ENCODE measurements around the gene GNG5.
"Not testable (repeated sequence)": the region's sequence is repeated elsewhere in the genome, so short reads cannot be mapped to it uniquely, and the experiment has no call there.

Gene GNG5

DNA sequence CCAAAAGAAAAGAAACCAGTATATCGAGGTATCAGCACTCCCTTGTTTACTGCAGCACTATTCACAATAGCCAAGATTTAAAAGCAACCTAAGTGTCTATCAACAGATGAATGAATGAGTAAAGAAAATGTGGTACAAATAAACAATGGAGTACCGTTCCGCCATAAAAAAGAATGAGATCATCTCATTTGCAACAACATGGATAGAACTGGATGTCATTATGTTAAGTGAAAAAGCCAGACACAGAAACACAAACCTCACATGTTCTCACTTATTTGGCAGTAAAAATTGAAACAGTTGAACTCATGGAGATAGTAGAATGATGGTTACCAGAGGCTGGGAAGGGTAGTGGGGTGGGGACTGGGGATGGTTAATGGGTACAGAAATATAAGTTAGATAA lies 4.3 kb upstream of the GNG5 start:
- Histone ChIP-seq H3K4me2 (ENCODE audit: low read length) (no peak overlapping the region), H3K9me3 (ENCODE audit: insufficient read depth, low read length) (no peaks in the 10 kb centered on the region), H3K36me3 (replicated peaks; ENCODE audit: low read depth, low read length) (peaks cover 3% of the 10 kb centered on the region), H2AFZ (ENCODE audit: low read depth, low read length) (no peak overlapping the region), H3K79me2 (ENCODE audit: low read length) (peaks cover under 1% of the 10 kb centered on the region; the same call in 1 of the 2 replicates), H3K27ac (ENCODE audit: low read length) (no peak overlapping the region), H3K4me3 (ENCODE audit: low read length) (no peak overlapping the region), H3K27me3 (ENCODE audit: low read depth, low read length) (no peaks in the 10 kb centered on the region), H4K20me1 (ENCODE audit: insufficient read depth, low read length) (no peaks in the 10 kb centered on the region), H3K4me1 (ENCODE audit: low read length) (peaks cover 6% of the 10 kb centered on the region), H3K9ac (ENCODE audit: low read length) (no peak overlapping the region)
- no peak for TF ChIP-seq EZH2phosphoT487 (IDR thresholded peaks at IDR 0.05; ENCODE audit: low read depth)
- TF ChIP-seq, protein P1, sequence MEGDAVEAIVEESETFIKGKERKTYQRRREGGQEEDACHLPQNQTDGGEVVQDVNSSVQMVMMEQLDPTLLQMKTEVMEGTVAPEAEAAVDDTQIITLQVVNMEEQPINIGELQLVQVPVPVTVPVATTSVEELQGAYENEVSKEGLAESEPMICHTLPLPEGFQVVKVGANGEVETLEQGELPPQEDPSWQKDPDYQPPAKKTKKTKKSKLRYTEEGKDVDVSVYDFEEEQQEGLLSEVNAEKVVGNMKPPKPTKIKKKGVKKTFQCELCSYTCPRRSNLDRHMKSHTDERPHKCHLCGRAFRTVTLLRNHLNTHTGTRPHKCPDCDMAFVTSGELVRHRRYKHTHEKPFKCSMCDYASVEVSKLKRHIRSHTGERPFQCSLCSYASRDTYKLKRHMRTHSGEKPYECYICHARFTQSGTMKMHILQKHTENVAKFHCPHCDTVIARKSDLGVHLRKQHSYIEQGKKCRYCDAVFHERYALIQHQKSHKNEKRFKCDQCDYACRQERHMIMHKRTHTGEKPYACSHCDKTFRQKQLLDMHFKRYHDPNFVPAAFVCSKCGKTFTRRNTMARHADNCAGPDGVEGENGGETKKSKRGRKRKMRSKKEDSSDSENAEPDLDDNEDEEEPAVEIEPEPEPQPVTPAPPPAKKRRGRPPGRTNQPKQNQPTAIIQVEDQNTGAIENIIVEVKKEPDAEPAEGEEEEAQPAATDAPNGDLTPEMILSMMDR (IDR thresholded peaks at IDR 0.05; ENCODE audit: low read depth, low read length): no peak

DNA sequence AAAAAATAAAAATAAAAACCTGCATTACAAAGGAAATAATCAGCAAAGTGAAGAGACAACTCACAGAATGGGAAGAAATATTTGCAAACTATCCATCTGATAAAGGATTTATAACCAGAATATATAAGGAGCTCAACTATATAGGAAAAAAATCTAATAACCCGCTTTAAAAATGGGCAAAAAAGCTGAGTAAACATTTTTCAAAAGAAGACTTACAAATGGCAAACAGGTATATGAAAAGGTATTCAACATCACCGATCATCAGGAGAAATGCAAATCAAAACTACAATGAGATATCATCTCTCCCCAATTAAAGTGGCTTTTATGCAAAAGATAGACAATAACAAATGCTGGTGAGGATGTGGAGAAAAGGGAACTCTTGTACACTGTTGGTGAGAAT lies 3.8 kb upstream of the GNG5 start:
- no peak overlapping the region for H2AFZ ChIP-seq (ENCODE audit: low read depth, low read length)
- peaks cover 3% of the 10 kb centered on the region for H3K36me3 ChIP-seq (replicated peaks; ENCODE audit: low read depth, low read length)
- H3K79me2 ChIP-seq (ENCODE audit: low read length): peaks cover 6% of the 10 kb centered on the region
- H3K27me3 ChIP-seq (ENCODE audit: low read depth, low read length): no peaks in the 10 kb centered on the region
- no peaks in the 10 kb centered on the region for H4K20me1 ChIP-seq (ENCODE audit: insufficient read depth, low read length)
- TF ChIP-seq EZH2phosphoT487 (IDR thresholded peaks at IDR 0.05; ENCODE audit: low read depth): no peak
- TF ChIP-seq, protein P1 (IDR thresholded peaks at IDR 0.05; ENCODE audit: low read depth, low read length): no peak
- H3K9me3 ChIP-seq (ENCODE audit: insufficient read depth, low read length): no peaks in the 10 kb centered on the region
- H3K4me3 ChIP-seq (ENCODE audit: low read length): no peak overlapping the region
- peaks cover 6% of the 10 kb centered on the region for H3K4me1 ChIP-seq (ENCODE audit: low read length)
- H3K4me2 ChIP-seq (ENCODE audit: low read length): no peak overlapping the region
- H3K9ac ChIP-seq (ENCODE audit: low read length): no peak overlapping the region
- no peak overlapping the region for H3K27ac ChIP-seq (ENCODE audit: low read length)

DNA sequence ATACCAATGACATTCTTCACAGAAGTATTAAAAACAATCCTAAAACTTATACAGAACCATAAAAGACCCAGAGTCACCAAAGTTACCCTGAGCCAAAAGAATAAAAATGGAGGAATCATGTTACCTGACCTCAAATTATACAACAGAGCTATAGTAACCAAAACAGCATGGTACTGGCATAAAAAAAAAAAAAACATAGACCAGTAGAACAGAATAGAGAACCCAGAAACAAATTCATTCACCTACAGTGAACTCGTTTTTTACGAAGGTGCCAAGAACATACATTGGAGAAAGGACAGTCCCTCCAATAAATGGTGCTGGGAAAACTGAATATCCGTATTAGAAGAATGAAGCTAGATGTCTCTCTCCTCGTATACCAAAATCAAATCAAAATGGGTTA lies 2.6 kb upstream of the GNG5 start:
- Histone ChIP-seq H4K20me1 (ENCODE audit: insufficient read depth, low read length) (peaks cover 9% of the 10 kb centered on the region), H3K4me1 (ENCODE audit: low read length) (peaks cover 14% of the 10 kb centered on the region), H3K9ac (ENCODE audit: low read length) (no peak overlapping the region), H3K27me3 (ENCODE audit: low read depth, low read length) (no peaks in the 10 kb centered on the region), H3K27ac (ENCODE audit: low read length) (no peak overlapping the region), H3K36me3 (replicated peaks; ENCODE audit: low read depth, low read length) (peaks cover 3% of the 10 kb centered on the region), H3K9me3 (ENCODE audit: insufficient read depth, low read length) (no peaks in the 10 kb centered on the region), H3K4me2 (ENCODE audit: low read length) (no peak overlapping the region), H3K79me2 (ENCODE audit: low read length) (peaks cover 17% of the 10 kb centered on the region), H2AFZ (ENCODE audit: low read depth, low read length) (no peak overlapping the region), H3K4me3 (ENCODE audit: low read length) (no peak overlapping the region)
- TF ChIP-seq, protein P1 (IDR thresholded peaks at IDR 0.05; ENCODE audit: low read depth, low read length): no peak
- TF ChIP-seq EZH2phosphoT487 (IDR thresholded peaks at IDR 0.05; ENCODE audit: low read depth): no peak

DNA sequence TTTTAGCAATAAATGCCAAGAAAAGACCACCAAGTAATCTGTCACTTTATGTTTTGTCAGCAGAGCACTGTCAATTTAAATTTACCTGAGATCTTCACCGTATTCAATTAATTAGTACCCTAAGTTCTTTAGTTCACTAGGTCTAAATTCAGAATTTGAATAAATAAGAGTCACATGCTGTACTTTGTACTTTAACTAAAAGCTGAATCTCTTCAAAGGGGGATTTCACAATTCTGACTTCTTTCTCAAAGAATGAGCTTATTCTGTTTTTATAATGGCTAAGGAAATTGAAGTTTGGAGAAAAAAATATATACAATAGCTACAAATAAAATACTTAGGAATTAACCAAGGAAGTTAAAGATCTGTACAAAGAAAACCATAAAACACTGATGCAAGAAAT lies 2.1 kb upstream of the GNG5 start:
- Histone ChIP-seq H3K27me3 (ENCODE audit: low read depth, low read length) (no peaks in the 10 kb centered on the region), H4K20me1 (ENCODE audit: insufficient read depth, low read length) (peaks cover 14% of the 10 kb centered on the region), H3K4me3 (ENCODE audit: low read length) (no peak overlapping the region), H3K9me3 (ENCODE audit: insufficient read depth, low read length) (no peaks in the 10 kb centered on the region), H3K9ac (ENCODE audit: low read length) (no peak overlapping the region), H3K4me1 (ENCODE audit: low read length) (peaks cover 15% of the 10 kb centered on the region), H3K4me2 (ENCODE audit: low read length) (no peak overlapping the region), H3K27ac (ENCODE audit: low read length) (no peak overlapping the region), H3K36me3 (replicated peaks; ENCODE audit: low read depth, low read length) (peaks cover 3% of the 10 kb centered on the region), H2AFZ (ENCODE audit: low read depth, low read length) (no peak overlapping the region), H3K79me2 (ENCODE audit: low read length) (peaks cover 22% of the 10 kb centered on the region)
- TF ChIP-seq, protein P1 (IDR thresholded peaks at IDR 0.05; ENCODE audit: low read depth, low read length): no peak
- TF ChIP-seq EZH2phosphoT487 (IDR thresholded peaks at IDR 0.05; ENCODE audit: low read depth): no peak

DNA sequence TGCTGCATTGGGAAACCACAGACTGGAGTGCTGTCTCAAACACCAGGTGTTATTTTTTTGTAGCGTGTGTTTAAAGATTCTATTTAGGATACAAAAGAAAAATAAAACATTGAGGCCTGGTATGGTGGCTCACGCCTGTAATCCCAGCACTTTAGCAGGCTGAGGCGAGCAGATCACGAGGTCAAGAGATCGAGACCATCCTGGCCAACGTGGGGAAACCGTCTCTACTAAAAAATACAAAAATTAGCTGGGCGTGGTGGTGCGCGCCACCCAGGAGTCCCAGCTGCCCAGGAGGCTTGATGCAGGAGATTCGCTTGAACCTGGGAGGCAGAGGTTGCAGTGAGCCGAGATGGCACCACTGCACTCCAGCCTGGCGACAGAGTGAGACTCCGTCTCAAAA lies 1.5 kb upstream of the GNG5 start:
- not testable (repeated sequence) for H3K27me3 ChIP-seq (ENCODE audit: low read depth, low read length); H3K27ac ChIP-seq (ENCODE audit: low read length); H3K9me3 ChIP-seq (ENCODE audit: insufficient read depth, low read length); H3K9ac ChIP-seq (ENCODE audit: low read length); H3K4me3 ChIP-seq (ENCODE audit: low read length); H3K4me2 ChIP-seq (ENCODE audit: low read length); H2AFZ ChIP-seq (ENCODE audit: low read depth, low read length); H3K36me3 ChIP-seq (replicated peaks; ENCODE audit: low read depth, low read length)
- H3K4me1 ChIP-seq (ENCODE audit: low read length): peaks cover 15% of the 10 kb centered on the region
- H4K20me1 ChIP-seq (ENCODE audit: insufficient read depth, low read length): peaks cover 20% of the 10 kb centered on the region
- H3K79me2 ChIP-seq (ENCODE audit: low read length): peaks cover 28% of the 10 kb centered on the region
